Measurements from ENCODE around the gene CDK4.

DNA sequence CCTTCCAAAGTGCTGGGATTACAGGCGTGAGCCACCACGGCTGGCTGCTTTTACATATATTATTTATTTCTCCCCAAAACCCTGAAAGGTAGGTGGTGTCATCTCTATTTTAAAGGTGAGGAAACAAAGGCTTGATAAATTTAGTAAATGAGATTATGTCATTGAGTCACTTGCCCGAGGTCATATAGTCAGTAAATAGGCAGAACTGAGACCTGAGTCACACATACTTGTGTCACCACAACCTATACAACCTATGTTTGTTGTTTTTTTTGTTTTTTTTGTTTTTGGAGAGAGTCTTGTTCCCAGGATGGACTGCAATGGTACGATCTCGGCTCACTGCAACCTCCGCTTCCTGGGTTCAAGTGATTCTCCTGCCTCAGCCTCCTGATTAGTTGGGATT is 43.2 kb upstream of the CDK4 start:
- TF ChIP-seq BHLHE40 (IDR thresholded peaks at IDR 0.05; ENCODE audit: borderline replicate concordance) (no peak), CTBP1 (IDR thresholded peaks at IDR 0.05; ENCODE audit: borderline replicate concordance) (no peak), ZNF384 (IDR thresholded peaks at IDR 0.05) (no peak), FOXM1 (IDR thresholded peaks at IDR 0.05; ENCODE audit: borderline replicate concordance) (no peak), ELF4 (IDR thresholded peaks at IDR 0.05) (no peak), PKNOX1 (IDR thresholded peaks at IDR 0.05) (no peak), HDGF (IDR thresholded peaks at IDR 0.05; ENCODE audit: borderline replicate concordance) (no peak)

Measured in HEK293T (cell line).